Nephron (organoid): ENCODE data around the gene PTPRN2.

Experiments used
- H3K27ac Mint-ChIP-seq, 3 experiments: 2 replicates each; pipeline ENCODE4 v1.8.0; 2020; ENCODE audit warnings: mixed read lengths in 3 of 3, mild to moderate bottlenecking in 2 of 3, moderate library complexity in 1 of 3
- H3K27me3 Mint-ChIP-seq: 2 replicates; pipeline ENCODE4 v1.8.0; 2021; ENCODE audit warnings: low read depth, mild to moderate bottlenecking, moderate library complexity, mixed read lengths
- H3K36me3 Mint-ChIP-seq: 2 replicates; pipeline ENCODE4 v1.8.0; 2020; ENCODE audit warnings: low read depth, mixed read lengths
- H3K4me1 Mint-ChIP-seq: 2 replicates; pipeline ENCODE4 v1.8.0; 2020; ENCODE audit warnings: mixed read lengths
- H3K4me3 Mint-ChIP-seq, 3 experiments: 2 replicates each; pipeline ENCODE4 v1.8.0; 2020; ENCODE audit warnings: mild to moderate bottlenecking in 3 of 3, mixed read lengths in 3 of 3, moderate library complexity in 2 of 3
- H3K9me3 Mint-ChIP-seq: 2 replicates; pipeline ENCODE4 v1.8.0; 2020; ENCODE audit warnings: mixed read lengths
- TF ChIP-seq, protein P1 (sequence below), 3 experiments: fragments of 200-600 bp; sonication (generic); IDR thresholded peaks; one replicate each; pipeline ENCODE4 v1.5.0; 2021; ENCODE audit warnings: antibody characterized with exemption in 3 of 3; ENCODE audit not compliant: unreplicated experiment in 3 of 3

The PTPRN2 gene

DNA sequence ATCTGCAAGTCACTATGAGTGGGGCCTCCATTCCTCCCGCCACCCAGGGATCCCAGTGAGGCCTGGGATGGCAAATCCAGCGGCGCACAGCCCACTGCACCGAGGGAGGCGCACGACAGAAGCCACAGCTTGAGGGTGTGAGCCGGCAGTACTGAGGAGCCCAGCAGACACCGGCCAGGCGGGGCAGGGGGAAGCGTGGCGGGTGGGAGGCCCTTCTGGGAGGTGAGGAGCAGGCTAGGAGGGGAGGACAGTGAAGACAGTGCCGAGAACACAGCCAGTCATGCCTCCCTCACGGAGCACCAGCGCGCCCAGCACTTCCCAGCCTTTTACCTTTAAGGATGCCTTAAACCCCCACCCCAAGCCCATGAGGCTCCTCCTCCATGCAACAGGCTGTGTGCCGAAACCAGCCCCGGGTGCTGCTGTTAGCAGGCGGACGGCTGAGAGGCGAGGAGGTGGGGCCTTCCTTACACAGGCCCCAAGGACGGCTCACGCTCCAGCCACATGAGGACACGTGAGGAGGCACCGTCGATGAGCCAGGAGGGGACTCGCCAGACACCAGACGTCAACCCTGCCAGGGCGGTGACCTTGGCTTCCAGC is 258.5 kb downstream of the PTPRN2 start:
- TF ChIP-seq, protein P1, sequence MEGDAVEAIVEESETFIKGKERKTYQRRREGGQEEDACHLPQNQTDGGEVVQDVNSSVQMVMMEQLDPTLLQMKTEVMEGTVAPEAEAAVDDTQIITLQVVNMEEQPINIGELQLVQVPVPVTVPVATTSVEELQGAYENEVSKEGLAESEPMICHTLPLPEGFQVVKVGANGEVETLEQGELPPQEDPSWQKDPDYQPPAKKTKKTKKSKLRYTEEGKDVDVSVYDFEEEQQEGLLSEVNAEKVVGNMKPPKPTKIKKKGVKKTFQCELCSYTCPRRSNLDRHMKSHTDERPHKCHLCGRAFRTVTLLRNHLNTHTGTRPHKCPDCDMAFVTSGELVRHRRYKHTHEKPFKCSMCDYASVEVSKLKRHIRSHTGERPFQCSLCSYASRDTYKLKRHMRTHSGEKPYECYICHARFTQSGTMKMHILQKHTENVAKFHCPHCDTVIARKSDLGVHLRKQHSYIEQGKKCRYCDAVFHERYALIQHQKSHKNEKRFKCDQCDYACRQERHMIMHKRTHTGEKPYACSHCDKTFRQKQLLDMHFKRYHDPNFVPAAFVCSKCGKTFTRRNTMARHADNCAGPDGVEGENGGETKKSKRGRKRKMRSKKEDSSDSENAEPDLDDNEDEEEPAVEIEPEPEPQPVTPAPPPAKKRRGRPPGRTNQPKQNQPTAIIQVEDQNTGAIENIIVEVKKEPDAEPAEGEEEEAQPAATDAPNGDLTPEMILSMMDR (IDR thresholded peaks at IDR 0.05; ENCODE audit: unreplicated experiment in 3 of 3): no peak
- Mint-ChIP-seq H3K4me3 (no peak overlapping the region), H3K36me3 (no peaks in the 10 kb centered on the region), H3K27me3 (peaks cover 22% of the 10 kb centered on the region), H3K27ac (no peak overlapping the region), H3K4me1 (peaks cover 5% of the 10 kb centered on the region), H3K9me3 (peaks cover 23% of the 10 kb centered on the region)

DNA sequence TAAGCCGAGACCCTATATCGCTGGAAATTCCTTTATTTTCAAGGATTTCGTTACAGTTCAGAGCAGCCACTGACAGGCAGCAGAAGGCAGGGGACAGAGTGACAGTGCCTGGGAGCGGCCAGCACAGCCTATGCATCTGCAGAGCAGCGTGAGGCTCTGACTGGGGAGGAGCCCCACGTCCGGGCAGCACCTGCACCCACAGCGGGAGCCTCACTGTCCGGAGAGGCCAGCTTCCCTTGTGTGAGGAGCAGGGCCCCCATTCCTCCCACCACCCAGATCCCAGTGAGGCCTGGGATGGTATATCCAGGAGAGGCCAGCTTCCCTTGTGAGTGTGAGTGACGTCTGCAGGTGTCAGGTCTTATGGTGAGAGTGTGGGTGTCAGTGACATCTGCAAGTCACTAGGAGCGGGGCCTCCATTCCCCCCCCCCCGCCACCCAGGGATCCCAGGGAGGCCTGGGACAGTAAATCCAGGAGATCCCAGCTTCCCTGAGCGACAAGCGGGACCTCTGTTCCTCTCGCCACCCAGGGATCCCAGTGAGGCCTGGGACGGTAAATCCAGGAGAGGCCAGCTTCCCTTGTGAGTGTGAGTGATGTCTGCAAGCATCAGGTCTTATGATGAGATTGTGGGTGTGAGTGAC is 259.1 kb downstream of the PTPRN2 start:
- H3K4me3 Mint-ChIP-seq: no peak overlapping the region
- H3K9me3 Mint-ChIP-seq: peaks cover 20% of the 10 kb centered on the region
- no peaks in the 10 kb centered on the region for H3K36me3 Mint-ChIP-seq
- TF ChIP-seq, protein P1 (IDR thresholded peaks at IDR 0.05; ENCODE audit: unreplicated experiment in 3 of 3): no peak
- H3K4me1 Mint-ChIP-seq: peaks cover 5% of the 10 kb centered on the region
- no peak overlapping the region for H3K27ac Mint-ChIP-seq
- H3K27me3 Mint-ChIP-seq: peaks cover 26% of the 10 kb centered on the region

DNA sequence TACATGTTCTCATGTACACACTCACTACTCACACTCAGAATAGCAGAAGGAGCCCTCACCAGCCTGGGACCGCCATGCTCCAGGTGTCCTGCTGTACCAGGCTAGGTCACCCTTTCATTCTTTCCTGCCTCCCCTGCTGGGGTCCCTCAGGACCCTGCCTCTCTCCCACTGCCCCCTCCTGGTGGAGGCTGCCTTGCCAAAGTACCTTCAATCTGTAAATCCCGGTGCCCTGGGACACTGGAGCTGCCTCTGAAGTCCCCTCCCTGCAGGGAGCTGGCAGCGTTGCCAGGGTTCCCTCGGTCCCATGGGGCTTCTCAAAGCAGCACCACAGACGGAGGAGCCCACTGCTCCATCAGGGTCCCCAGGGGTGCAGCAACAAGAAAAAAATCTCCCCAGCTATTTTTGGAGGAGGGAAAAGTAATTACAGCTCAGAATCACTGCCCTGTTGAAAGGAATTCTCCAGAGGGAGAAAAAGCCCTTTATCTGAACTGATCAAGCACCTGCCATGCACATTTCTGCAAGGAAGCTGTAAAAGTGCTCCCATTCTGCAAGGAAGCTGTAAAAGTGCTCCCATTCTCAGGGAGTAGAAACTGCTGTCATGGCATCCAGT is 259.9 kb downstream of the PTPRN2 start:
- Mint-ChIP-seq H3K4me3 (no peak overlapping the region), H3K27me3 (peaks cover 28% of the 10 kb centered on the region), H3K4me1 (peaks cover 5% of the 10 kb centered on the region), H3K9me3 (peaks cover 15% of the 10 kb centered on the region), H3K36me3 (no peaks in the 10 kb centered on the region), H3K27ac (no peak overlapping the region)
- TF ChIP-seq, protein P1 (IDR thresholded peaks at IDR 0.05; ENCODE audit: unreplicated experiment in 3 of 3): no peak

DNA sequence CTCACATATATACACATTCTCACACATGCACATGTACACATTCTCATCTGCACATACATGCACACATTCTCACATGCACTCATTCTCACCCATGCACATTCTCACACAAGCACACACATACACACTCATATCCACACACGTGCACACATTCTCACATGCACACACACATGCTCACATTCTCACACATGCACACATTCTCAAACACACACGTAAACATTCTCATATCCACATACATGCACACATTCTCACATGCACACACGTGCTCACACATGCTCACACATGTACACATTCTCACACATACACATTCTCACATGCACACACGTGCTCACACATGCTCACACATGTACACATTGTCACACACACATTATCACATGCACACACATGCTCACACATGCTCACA is 260.6 kb downstream of the PTPRN2 start:
- Mint-ChIP-seq H3K27ac (no peak overlapping the region), H3K9me3 (peaks cover 9% of the 10 kb centered on the region), H3K36me3 (no peaks in the 10 kb centered on the region), H3K4me3 (no peak overlapping the region), H3K4me1 (peaks cover 5% of the 10 kb centered on the region), H3K27me3 (peaks cover 32% of the 10 kb centered on the region)
- TF ChIP-seq, protein P1 (IDR thresholded peaks at IDR 0.05; ENCODE audit: unreplicated experiment in 3 of 3): no peak

DNA sequence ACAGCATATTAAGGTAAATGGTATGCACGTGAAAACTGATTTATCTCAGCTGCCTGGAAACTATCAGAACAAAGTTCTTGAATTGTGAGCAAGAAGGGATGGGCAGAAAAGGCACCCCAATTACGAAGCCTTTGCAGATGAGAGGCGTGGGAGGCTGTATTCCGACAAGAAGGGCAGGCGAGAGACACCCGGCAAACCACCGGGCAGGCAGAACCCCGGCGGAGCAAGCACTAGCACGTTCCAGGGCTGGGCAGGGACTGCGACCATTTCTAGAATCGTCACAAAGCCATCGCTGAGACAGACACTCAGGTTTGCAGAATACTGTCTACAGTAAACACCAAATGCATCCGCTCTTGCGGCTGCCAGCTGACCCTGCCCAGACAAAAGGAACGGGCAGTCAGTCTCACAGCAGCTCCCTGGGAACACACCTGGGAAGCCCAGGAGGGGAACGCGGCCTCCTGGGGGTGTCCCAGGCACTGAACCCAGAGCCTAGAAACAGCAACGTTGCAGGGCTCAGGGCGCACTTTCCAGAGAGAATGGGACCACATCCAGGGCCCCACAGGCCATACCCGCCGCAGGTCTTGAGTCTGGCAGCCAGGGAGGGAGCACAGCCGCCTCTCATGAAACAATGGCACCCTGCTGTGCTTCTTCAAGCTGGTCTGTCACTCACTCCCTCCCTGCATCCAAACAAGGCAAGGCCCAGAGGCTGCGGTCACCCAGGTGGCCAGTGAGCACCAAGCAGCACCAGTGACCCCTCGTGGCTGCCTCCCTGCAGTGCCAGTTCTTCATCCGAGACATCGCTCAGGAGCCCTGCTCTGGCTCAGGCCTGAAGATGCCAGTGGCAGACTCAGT is 261.9 kb downstream of the PTPRN2 start:
- H3K9me3 Mint-ChIP-seq: no peaks in the 10 kb centered on the region
- H3K27me3 Mint-ChIP-seq: peaks cover 33% of the 10 kb centered on the region
- no peaks in the 10 kb centered on the region for H3K36me3 Mint-ChIP-seq
- TF ChIP-seq, protein P1 (IDR thresholded peaks at IDR 0.05; ENCODE audit: unreplicated experiment in 3 of 3): peak; percentile 55 to 66 (median 58)
- H3K4me1 Mint-ChIP-seq: peaks cover 5% of the 10 kb centered on the region
- H3K4me3 Mint-ChIP-seq: no peak overlapping the region
- no peak overlapping the region for H3K27ac Mint-ChIP-seq
